SK-N-SH treated with all-trans-retinoic acid at 6 μM for 48 hours (cell line): ENCODE measurements around the gene SSTR1.

Experiments
- ATAC-seq: fragments of 200-7000 bp; cut with Tn5 transposase; 3 replicates; pipeline ENCODE4 v1.9.1; 2020; ENCODE audit warnings: mild to moderate bottlenecking, moderate library complexity
- BACH2 ChIP-seq: fragments of 250-450 bp; sonication (Bioruptor Pico); IDR thresholded peaks from 2 replicates; pipeline ENCODE4 v1.9.0; 2021; ENCODE audit warnings: mild to moderate bottlenecking, borderline replicate concordance
- CREB5 ChIP-seq: fragments of 250-450 bp; sonication (Bioruptor Pico); IDR thresholded peaks from 2 replicates; pipeline ENCODE4 v1.5.1; 2020; ENCODE audit warnings: low read depth, mild to moderate bottlenecking, moderate library complexity
- CSDC2 ChIP-seq: fragments of 250-450 bp; sonication (Bioruptor Pico); IDR thresholded peaks from 2 replicates; pipeline ENCODE4 v1.5.0; 2020; ENCODE audit warnings: mild to moderate bottlenecking, moderate library complexity
- GLIS3 ChIP-seq: fragments of 250-450 bp; sonication (Bioruptor Pico); IDR thresholded peaks from 2 replicates; pipeline ENCODE4 v1.5.0; 2020; ENCODE audit warnings: mild to moderate bottlenecking, moderate library complexity
- ISL1 ChIP-seq: fragments of 250-450 bp; sonication (Bioruptor Pico); IDR thresholded peaks from 2 replicates; pipeline ENCODE4 v2.1.2; 2022; ENCODE audit warnings: mild to moderate bottlenecking, moderate library complexity
- OSR1 ChIP-seq: fragments of 250-450 bp; sonication (Bioruptor Pico); IDR thresholded peaks from 2 replicates; pipeline ENCODE4 v1.8.0; 2022; ENCODE audit warnings: moderate library complexity, mild to moderate bottlenecking, inconsistent platforms
- PATZ1 ChIP-seq: fragments of 250-450 bp; sonication (Bioruptor Pico); IDR thresholded peaks from 2 replicates; pipeline ENCODE4 v1.8.0; 2020; ENCODE audit warnings: mild to moderate bottlenecking, moderate library complexity, borderline replicate concordance
- POU6F1 ChIP-seq: fragments of 250-450 bp; sonication (Bioruptor Pico); IDR thresholded peaks from 2 replicates; pipeline ENCODE4 v1.8.0; 2021; ENCODE audit warnings: low read depth, mild to moderate bottlenecking, moderate library complexity, borderline replicate concordance
- PPARA ChIP-seq: fragments of 250-450 bp; sonication (Bioruptor Pico); IDR thresholded peaks from 2 replicates; pipeline ENCODE4 v1.5.0; 2020; ENCODE audit warnings: mild to moderate bottlenecking, borderline replicate concordance
- RARB ChIP-seq: fragments of 250-450 bp; sonication (Bioruptor Pico); IDR thresholded peaks from 2 replicates; pipeline ENCODE4 v1.8.0; 2021; ENCODE audit warnings: mild to moderate bottlenecking, moderate library complexity
- SNAI2 ChIP-seq: fragments of 250-450 bp; sonication (Bioruptor Pico); IDR thresholded peaks from 2 replicates; pipeline ENCODE4 v1.5.0; 2020; ENCODE audit warnings: mild to moderate bottlenecking, moderate library complexity
- TCF4 ChIP-seq: fragments of 250-450 bp; sonication (Bioruptor Pico); IDR thresholded peaks from 2 replicates; pipeline ENCODE4 v1.8.0; 2021; ENCODE audit warnings: mild to moderate bottlenecking, moderate library complexity, borderline replicate concordance
- TOX ChIP-seq: fragments of 250-450 bp; sonication (Bioruptor Pico); IDR thresholded peaks from 2 replicates; pipeline ENCODE4 v1.8.0; 2021; ENCODE audit warnings: mild to moderate bottlenecking, moderate library complexity, borderline replicate concordance
- TSHZ2 ChIP-seq: fragments of 250-450 bp; sonication (Bioruptor Pico); IDR thresholded peaks from 2 replicates; pipeline ENCODE4 v1.5.0; 2020; ENCODE audit warnings: mild to moderate bottlenecking, moderate library complexity
- ZC3H10 ChIP-seq: fragments of 250-450 bp; sonication (Bioruptor Pico); IDR thresholded peaks from 2 replicates; pipeline ENCODE4 v1.5.1; 2021; ENCODE audit warnings: mild to moderate bottlenecking, moderate library complexity
- ZFP3 ChIP-seq: fragments of 250-450 bp; sonication (Bioruptor Pico); IDR thresholded peaks from 2 replicates; pipeline ENCODE4 v1.5.0; 2020; ENCODE audit warnings: mild to moderate bottlenecking, moderate library complexity
- ZFP30 ChIP-seq: fragments of 450-650 bp; formaldehyde crosslinking; IDR thresholded peaks from 2 replicates; pipeline ENCODE4 v1.5.0; 2022; ENCODE audit warnings: mild to moderate bottlenecking, moderate library complexity
- ZNF565 ChIP-seq: fragments of 450-650 bp; formaldehyde crosslinking; conservative IDR thresholded peaks from 2 replicates; pipeline ENCODE4 v1.5.0; 2020; ENCODE audit warnings: low read depth, mild to moderate bottlenecking, moderate library complexity
- ZNF70 ChIP-seq: fragments of 450-650 bp; formaldehyde crosslinking; IDR thresholded peaks from 2 replicates; pipeline ENCODE4 v1.5.0; 2020; ENCODE audit warnings: mild to moderate bottlenecking, moderate library complexity
- ZNF8 ChIP-seq: fragments of 450-650 bp; formaldehyde crosslinking; IDR thresholded peaks from 2 replicates; pipeline ENCODE4 v1.5.0; 2020; ENCODE audit warnings: mild to moderate bottlenecking, moderate library complexity

The SSTR1 gene

GRCh38 chr14:38205949-38206665 is 1.6 kb upstream of the SSTR1 start:
- no peak for ATAC-seq

GRCh38 chr14:38206689-38207376 is 871 bp upstream of the SSTR1 start:
- no peak for TF ChIP-seq ZNF70 (CRISPR knock-in tag)
- TF ChIP-seq ZFP3 (CRISPR knock-in tag), result no peak
- no peak for TF ChIP-seq TSHZ2 (CRISPR knock-in tag)
- no peak for ATAC-seq

More at GRCh38 chr14:38205949-38206665, 1.6 kb upstream of the SSTR1 start:
- TF ChIP-seq ZNF8 (CRISPR knock-in tag) (peak; percentile 48; the same call in 1 of the 2 replicates), TSHZ2 (CRISPR knock-in tag) (no peak)

- ATAC-seq, result no peak
- no peak for TF ChIP-seq ZFP3 (CRISPR knock-in tag)
- TF ChIP-seq POU6F1 (CRISPR knock-in tag), result no peak
- TF ChIP-seq CREB5, result no peak
- TF ChIP-seq TSHZ2 (CRISPR knock-in tag), result no peak
- TF ChIP-seq TCF4 (CRISPR knock-in tag), result no peak
- no peak for TF ChIP-seq OSR1 (CRISPR knock-in tag)
- no peak for TF ChIP-seq PATZ1
- no peak for TF ChIP-seq RARB (CRISPR knock-in tag)
- no peak for TF ChIP-seq ZNF565
- no peak for TF ChIP-seq PPARA (CRISPR knock-in tag)
- TF ChIP-seq ZNF70 (CRISPR knock-in tag), result no peak
- TF ChIP-seq GLIS3 (CRISPR knock-in tag), result no peak
- no peak for TF ChIP-seq ZC3H10 (CRISPR knock-in tag)
- no peak for TF ChIP-seq BACH2 (CRISPR knock-in tag)
- TF ChIP-seq TOX (CRISPR knock-in tag), result no peak
- TF ChIP-seq ZFP30, result no peak
- TF ChIP-seq SNAI2, result no peak
- no peak for TF ChIP-seq ISL1
- no peak for TF ChIP-seq CSDC2 (CRISPR knock-in tag)
- TF ChIP-seq ZNF8 (CRISPR knock-in tag), result no peak
- TF ChIP-seq, all 23 proteins: peak for 0
Observed at GRCh38 chr14:38207377-38207735, 348 bp upstream of the SSTR1 start.
